Medulla oblongata (tissue), 1 donor: Measurements from ENCODE around the gene NBPF1.
"Not testable (repeated sequence)": the region's sequence is repeated elsewhere in the genome, so short reads cannot be mapped to it uniquely, and the experiment has no call there.

ENCODE experiments used
- DNase-seq: peaks from one replicate; pipeline ENCODE4 v3.0.0-alpha.2; 2015; ENCODE audit errors: extremely low spot score

Gene NBPF1

DNA sequence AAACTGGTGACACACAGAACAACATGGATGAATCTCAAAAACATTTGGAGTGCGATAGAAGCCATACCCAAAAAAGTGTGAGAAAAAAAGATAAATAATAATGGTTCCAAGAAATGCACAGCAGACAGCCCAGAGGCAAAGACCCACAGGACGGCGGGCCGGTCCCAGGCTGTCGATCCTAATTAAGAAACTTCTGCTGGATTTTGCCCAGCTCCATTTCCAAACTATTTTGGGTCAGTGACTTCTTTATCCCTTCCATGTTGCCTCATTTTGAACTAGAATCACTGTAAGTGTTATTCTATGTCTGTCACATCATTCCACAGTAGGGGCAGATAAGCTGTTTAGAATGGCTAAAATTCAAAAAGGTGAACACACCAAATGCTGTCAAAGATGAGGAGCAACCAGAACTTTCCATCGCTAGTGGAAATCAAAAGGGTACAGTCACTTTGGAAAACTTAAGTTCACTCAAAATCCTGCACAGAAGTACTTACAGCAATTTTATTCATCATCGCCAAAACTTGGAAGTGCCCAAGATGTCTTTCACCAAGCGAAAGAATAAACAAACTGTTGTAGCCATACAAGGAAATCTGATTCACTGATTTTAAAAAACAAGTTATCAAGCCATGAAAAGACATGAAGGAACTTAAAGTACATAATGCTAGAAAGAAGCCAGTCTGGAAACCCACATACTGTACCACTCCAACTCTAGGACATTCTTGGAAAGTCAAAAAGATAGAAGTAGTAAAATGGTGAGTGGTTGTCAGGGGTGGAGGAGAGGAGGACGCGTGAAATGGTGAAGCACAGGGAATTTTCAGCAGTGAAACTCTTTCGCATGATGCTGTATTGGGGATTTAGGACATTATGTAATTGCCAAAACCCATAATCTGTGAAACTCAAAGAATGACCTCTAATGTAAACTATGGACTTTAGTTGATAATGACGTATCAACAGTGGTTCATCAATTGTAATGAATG lies 7.5 kb downstream of the NBPF1 start:
- peak; percentile 18 for DNase-seq

GRCh38 chr1:16605213-16605525 lies 8.2 kb downstream of the NBPF1 start:
- DNase-seq = peak; percentile 13

GRCh38 chr1:16604514-16605212 lies 8.7 kb downstream of the NBPF1 start:
- peak; percentile 9 for DNase-seq

- not testable (repeated sequence) for DNase-seq
Measured at GRCh38 chr1:16603623-16604022, 9.7 kb downstream of the NBPF1 start.

- DNase-seq = not testable (repeated sequence)
Measured at GRCh38 chr1:16602336-16603011, 10.9 kb downstream of the NBPF1 start.

DNA sequence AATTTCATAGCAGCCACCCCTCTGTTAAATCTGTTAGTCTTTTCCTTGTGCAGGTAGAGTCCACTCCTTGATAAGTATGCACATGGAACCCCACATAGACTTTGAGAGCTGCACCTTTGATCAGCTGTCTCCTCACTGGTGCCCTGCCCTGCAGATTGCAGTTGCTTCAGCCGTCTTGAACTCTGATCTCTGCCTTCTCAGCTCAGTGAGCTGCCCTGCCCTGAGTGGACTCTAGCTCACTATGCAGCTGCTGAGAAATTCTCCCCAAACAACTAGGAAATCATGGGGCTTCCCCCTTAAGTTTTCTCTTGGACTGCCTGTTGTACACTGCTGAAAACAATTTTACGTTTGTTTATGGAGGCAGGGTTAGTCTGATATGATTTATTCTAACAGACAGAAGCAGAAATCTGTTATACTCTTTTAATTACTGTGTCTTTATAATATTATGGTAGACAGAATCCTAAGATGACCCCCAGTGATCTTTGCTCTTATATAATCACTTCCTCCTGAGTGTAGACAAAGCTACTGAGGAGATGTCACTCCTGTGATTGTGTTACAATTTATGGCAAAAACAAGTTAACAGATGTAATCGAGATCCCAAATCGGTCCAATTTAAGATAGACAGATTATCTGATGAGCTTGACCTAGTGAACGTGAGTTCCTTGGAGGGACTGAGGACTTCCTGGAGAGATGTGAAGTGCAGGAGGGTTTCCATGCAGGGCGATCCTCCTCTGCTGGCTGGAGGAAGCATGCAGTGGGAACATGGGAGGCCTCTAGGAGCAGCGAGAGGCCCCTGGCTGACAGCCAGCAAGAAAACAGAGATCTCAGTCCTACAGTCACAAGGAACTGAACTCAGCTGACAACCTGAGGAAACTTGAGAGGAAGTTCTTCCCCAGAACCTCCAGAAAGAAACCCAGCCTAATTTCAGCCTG lies 12.2 kb downstream of the NBPF1 start:
- not testable (repeated sequence) for DNase-seq

- DNase-seq = not testable (repeated sequence)
Measured at GRCh38 chr1:16599326-16599725, 14.0 kb downstream of the NBPF1 start.

GRCh38 chr1:16595216-16595615 lies 18.1 kb downstream of the NBPF1 start:
- DNase-seq = not testable (repeated sequence)

DNA sequence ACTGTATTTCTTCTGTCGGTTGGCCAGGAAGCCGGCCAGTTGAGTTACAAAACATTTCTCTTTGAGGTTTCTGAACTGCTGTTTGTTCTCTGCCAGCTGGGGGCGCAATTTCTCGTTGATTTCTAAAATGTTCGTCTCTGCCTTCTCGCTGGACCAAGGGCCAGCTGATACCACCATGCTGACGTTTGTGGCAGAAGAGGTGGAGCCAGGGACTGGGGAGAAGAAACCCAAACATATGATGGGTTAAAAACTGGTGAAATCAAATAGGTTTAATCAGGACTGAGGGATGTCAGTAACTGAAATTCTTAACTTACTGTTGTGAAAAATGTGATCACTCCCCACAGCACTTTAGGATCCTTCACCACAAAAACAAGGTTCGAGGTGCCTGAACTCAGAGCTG lies 21.5 kb downstream of the NBPF1 start:
- not testable (repeated sequence) for DNase-seq

GRCh38 chr1:16588081-16588480 lies 25.3 kb downstream of the NBPF1 start:
- DNase-seq = peak; percentile 1

GRCh38 chr1:16587639-16588038 lies 25.7 kb downstream of the NBPF1 start:
- not testable (repeated sequence) for DNase-seq

DNA sequence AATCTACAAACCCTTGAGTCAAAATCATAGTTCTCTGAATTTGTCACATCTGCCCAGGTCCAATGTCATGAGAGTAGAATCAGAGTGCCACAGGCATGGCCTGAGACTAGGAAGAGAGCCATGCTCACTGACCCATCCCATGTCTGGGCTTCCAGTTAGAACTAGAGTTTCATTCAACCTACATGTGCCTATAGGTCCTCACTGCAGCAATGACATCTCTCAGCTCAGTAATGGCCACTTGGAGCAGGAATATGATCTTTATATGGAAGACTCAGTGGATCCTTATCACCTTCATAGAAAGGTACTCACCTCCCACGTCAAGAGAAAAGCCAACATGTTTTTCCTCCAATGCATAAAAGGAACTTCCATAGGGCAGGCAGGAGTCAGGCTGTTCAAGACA lies 48.0 kb downstream of the NBPF1 start:
- not testable (repeated sequence) for DNase-seq

GRCh38 chr1:16561035-16561434 lies 52.3 kb downstream of the NBPF1 start:
- DNase-seq = not testable (repeated sequence)

DNA sequence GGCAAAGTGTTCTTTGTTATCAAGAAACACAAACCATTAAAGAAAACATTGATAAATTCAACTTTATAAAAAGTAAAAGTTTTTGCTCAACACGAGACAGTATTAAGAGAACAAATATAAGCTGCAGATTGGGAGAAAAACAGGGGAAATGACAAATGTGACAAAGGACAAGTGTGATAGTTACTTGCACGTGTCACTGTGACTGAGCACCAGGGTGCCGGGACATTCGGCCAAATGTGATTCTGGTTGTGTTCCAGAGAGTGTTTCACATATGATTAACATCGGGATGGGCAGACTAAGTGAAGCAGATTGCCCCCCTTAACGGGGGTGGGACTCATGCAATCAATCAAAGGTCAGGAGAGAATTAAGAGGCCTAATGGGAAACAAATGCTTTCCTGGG lies 52.9 kb downstream of the NBPF1 start:
- not testable (repeated sequence) for DNase-seq

DNA sequence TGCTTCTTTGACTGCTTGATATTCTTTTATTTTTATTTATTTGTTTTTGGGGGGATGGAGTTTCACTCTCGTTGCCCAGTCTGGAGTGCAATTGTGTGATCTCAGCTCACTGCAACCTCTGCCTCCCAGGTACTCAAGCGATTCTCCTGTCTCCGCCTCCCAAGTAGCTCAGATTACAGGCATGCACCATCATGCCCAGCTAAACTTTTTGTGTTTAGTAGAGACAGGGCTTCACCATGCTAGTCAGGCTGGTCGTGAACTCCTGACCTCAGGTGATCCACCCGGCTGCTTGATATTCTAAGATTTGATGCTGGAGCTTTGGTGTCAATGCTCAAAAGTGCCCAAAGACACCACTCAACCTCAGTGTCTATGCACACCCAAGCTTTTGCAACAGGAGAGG lies 53.7 kb downstream of the NBPF1 start:
- not testable (repeated sequence) for DNase-seq

GRCh38 chr1:16557034-16557433 lies 56.3 kb downstream of the NBPF1 start:
- DNase-seq = not testable (repeated sequence)

GRCh38 chr1:16553244-16553643 lies 60.1 kb downstream of the NBPF1 start:
- DNase-seq = not testable (repeated sequence)

DNA sequence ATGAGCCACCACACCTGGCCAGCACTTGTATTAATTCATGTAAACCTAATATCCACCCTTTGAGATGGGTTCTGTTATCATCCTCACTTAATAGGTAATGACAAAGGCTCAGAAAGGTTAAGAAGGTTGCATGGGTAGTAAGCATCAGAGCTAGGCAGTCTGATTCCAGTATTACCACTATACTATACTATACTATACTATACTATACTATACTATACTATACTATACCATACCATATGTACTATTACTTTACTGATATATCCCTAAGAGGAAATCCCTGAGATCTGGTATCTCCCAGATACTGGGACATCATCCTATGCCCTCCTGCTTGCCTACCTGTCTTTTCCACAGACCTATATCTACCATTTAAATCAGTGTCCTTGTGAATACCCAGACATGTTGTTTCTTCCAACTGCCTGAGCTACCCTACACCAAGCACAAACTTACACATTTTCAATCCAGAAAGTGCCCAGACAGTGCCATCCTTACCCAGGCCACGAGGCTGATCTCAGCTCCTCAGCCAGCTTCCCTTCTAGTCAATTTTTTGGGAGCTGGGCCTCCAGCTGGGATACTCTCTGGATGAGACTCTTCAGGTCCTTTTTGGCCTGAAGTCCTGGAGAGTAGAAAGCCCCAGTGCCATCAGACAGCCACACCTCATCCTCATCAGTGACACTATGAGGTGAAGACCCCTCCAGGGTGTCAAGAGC lies 63.0 kb downstream of the NBPF1 start:
- not testable (repeated sequence) for DNase-seq

GRCh38 chr1:16549545-16549944 lies 63.8 kb downstream of the NBPF1 start:
- not testable (repeated sequence) for DNase-seq

DNA sequence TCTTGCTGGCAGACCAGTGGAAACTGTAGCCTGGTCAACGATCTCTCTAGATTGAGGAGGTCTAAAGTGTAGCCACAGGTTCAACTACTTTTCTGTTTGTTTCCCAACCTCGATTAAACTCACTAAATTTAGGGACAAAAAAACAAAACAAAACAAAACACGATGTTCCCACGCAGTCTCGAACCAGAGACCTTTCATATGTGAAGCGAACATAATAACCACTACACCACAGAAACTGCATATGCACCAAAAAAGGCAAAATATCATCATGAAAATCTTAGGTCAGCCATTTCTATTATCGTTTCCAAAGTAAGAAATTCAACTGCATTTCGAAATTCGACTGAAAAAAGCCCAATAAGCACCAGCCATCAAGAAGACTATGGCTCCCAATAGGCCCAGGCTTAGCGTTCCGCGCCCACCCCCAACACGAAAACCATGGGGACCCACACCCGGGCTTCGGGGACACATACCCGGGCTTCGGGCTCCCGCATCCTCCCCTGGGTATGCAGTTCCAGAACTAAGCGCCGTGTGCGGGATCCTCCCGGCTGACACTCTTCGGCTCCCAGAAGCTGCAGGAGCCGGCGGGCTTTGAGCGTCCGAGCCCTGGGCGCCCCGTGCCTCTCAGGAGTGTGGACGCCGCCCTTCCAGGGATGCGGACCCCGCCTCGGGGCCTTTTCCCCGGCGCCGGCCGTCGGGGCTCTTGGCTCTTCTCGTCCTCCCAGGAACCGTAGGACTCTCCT lies 65.7 kb downstream of the NBPF1 start:
- DNase-seq = not testable (repeated sequence)
